Neural crest cell (in vitro differentiated cells): ENCODE data around the gene CNPPD1. TPM values are rescaled to one million over a fixed set of nuclear protein-coding genes. Genes with fewer than 3 reads are reported as not detected.

Experiments used
- DNase-seq: peaks from one replicate; pipeline ENCODE4 v3.0.0; 2021; ENCODE audit warnings: low read depth, mixed read lengths, low spot score
- H3K27ac Mint-ChIP-seq: one replicate; pipeline ENCODE4 v1.8.0; 2021; ENCODE audit warnings: mild to moderate bottlenecking, mixed read lengths; ENCODE audit not compliant: unreplicated experiment
- H3K27me3 Mint-ChIP-seq: 2 replicates; pipeline ENCODE4 v1.8.0; 2021; ENCODE audit warnings: low read depth, mild to moderate bottlenecking, mixed read lengths
- H3K36me3 Mint-ChIP-seq: 2 replicates; pipeline ENCODE4 v1.8.0; 2021; ENCODE audit warnings: low read depth, mild to moderate bottlenecking, mixed read lengths
- H3K4me1 Mint-ChIP-seq: 2 replicates; pipeline ENCODE4 v1.8.0; 2021; ENCODE audit warnings: mixed read lengths
- H3K4me3 Mint-ChIP-seq: one replicate; pipeline ENCODE4 v1.8.0; 2021; ENCODE audit warnings: mild to moderate bottlenecking, mixed read lengths
- H3K9me3 Mint-ChIP-seq: 2 replicates; pipeline ENCODE4 v1.8.0; 2021; ENCODE audit warnings: mixed read lengths
- total RNA-seq: library from RNA; stranded (reverse); gene quantifications from 2 replicates; pipeline ENCODE4 v1.2.1, GENCODE V29; 2021
- TF ChIP-seq, protein P1 (sequence below): fragments of 200-600 bp; sonication (generic); conservative IDR thresholded peaks from 2 replicates; pipeline ENCODE4 v1.5.0; 2021; ENCODE audit warnings: antibody characterized with exemption, mild to moderate bottlenecking

Gene CNPPD1
- total RNA-seq, 1 donor from 2014 or later, result 42.1 TPM

DNA sequence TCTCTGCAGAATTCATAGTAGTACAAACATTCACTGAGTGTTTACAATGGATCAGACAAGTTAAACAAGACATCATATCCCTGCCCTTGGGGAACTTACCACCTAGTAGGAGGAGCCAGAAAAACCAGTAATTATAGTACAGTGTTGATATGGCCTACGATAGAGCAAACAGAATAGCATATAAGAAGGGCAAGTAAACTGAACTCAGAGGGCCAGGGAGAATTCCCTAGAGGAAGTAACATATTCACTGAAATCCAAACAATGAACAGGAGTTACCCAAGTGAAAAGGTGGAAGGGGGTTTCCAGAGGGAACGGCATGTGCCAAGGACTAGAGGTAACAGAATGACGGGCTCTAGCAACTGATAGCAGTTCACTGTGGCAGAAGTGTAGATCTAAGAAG is 50.2 kb downstream of the CNPPD1 start:
- Mint-ChIP-seq H3K27ac (no peak overlapping the region), H3K9me3 (no peaks in the 10 kb centered on the region), H3K4me3 (no peak overlapping the region), H3K36me3 (no peaks in the 10 kb centered on the region), H3K27me3 (no peaks in the 10 kb centered on the region), H3K4me1 (peaks cover 9% of the 10 kb centered on the region)
- DNase-seq, result no peak
- TF ChIP-seq, protein P1, sequence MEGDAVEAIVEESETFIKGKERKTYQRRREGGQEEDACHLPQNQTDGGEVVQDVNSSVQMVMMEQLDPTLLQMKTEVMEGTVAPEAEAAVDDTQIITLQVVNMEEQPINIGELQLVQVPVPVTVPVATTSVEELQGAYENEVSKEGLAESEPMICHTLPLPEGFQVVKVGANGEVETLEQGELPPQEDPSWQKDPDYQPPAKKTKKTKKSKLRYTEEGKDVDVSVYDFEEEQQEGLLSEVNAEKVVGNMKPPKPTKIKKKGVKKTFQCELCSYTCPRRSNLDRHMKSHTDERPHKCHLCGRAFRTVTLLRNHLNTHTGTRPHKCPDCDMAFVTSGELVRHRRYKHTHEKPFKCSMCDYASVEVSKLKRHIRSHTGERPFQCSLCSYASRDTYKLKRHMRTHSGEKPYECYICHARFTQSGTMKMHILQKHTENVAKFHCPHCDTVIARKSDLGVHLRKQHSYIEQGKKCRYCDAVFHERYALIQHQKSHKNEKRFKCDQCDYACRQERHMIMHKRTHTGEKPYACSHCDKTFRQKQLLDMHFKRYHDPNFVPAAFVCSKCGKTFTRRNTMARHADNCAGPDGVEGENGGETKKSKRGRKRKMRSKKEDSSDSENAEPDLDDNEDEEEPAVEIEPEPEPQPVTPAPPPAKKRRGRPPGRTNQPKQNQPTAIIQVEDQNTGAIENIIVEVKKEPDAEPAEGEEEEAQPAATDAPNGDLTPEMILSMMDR, result no peak

DNA sequence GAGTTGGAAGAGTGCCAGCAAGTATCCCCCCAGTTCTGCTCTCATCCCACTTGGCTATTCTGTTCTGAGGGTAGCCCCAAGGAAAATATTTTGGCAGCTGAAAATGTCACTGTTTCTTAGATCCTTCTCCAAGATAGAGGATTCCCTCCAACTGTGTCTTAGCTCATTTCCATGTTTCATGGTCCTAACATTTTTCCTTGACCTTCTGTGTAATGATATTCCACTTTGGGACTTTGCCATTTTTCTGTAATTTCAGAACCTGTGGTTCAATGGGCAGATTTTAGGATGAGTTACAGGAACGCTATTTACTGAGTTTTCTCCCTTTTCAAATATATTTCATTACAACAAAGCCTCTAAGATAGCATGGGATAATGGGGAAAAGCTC is 50.8 kb downstream of the CNPPD1 start:
- H3K9me3 Mint-ChIP-seq, result no peaks in the 10 kb centered on the region
- no peaks in the 10 kb centered on the region for H3K27me3 Mint-ChIP-seq
- TF ChIP-seq, protein P1, result no peak
- H3K4me3 Mint-ChIP-seq, result no peak overlapping the region
- H3K36me3 Mint-ChIP-seq, result no peaks in the 10 kb centered on the region
- no peak for DNase-seq
- peaks cover 9% of the 10 kb centered on the region for H3K4me1 Mint-ChIP-seq
- H3K27ac Mint-ChIP-seq, result no peak overlapping the region

DNA sequence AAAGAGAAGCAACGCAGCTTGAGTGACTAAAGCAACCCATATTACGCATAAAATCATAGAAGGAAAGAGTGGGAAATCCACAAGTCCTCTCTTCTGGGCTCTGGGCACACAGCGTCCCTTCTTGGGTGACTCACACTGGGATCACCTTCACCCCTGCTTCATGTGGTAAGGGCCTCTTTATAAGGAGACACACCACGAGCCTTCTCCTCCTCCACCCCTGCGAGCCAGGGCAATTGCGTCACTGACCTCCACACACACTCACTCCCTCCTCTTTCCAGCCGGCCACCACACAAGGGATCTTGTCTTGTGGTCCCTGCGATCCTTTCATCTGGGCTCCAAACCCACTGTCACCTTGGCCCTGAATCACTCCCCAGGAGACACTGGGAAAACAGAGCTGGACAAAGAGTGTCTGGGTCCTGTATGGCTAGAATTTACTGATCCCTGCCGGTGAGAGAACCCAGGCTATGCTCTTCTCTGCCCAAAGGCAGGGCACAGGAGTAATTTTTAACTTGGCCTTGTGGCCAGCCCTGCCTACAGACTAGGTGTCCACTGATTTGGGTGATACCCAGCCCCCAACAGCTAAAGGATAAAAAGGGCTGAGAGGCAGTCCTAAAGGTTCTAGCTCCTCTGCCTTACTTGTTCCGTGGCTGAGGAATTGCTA is 51.4 kb downstream of the CNPPD1 start:
- no peak for DNase-seq
- H3K36me3 Mint-ChIP-seq, result no peaks in the 10 kb centered on the region
- H3K4me1 Mint-ChIP-seq, result peaks cover 9% of the 10 kb centered on the region
- H3K27ac Mint-ChIP-seq, result peak overlapping the region; percentile 3
- TF ChIP-seq, protein P1, result no peak
- H3K9me3 Mint-ChIP-seq, result no peaks in the 10 kb centered on the region
- H3K27me3 Mint-ChIP-seq, result no peaks in the 10 kb centered on the region
- H3K4me3 Mint-ChIP-seq, result no peak overlapping the region

DNA sequence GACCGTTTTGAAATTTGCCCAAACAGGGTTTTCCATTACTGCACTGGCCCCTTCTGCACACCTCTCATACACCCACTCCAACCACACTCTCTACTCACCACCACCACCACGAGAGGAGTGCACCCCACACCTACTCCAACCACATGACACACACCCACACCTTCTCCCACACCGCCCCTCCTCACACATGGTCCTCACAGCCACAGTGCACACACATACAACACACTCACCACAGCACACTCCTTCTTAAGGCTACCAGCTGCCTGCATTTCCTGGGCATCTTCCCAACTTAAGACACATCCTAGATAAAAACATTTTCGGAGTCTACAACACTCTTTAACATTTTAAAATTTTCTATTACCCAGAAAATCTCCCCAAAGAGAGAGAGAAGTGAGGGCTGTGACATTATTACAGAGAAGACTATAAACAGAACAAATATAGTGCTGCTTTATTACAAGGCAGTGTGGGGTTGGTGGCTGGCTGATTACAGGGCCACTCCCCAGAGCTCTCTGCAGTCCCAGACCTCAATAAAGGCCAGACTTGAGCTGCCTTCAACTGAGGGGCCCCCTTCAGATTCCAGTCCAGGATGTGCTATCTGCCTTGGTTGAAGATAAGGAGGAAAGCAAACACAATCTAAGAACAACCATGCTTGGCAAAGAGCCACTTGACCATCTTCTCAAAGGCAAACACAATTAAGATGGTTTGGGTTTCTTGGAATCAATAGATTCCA is 52.2 kb downstream of the CNPPD1 start:
- H3K27ac Mint-ChIP-seq, result no peak overlapping the region
- H3K4me1 Mint-ChIP-seq, result peaks cover 9% of the 10 kb centered on the region
- DNase-seq, result no peak
- no peak overlapping the region for H3K4me3 Mint-ChIP-seq
- TF ChIP-seq, protein P1, result no peak
- H3K36me3 Mint-ChIP-seq, result no peaks in the 10 kb centered on the region
- no peaks in the 10 kb centered on the region for H3K9me3 Mint-ChIP-seq
- no peaks in the 10 kb centered on the region for H3K27me3 Mint-ChIP-seq

DNA sequence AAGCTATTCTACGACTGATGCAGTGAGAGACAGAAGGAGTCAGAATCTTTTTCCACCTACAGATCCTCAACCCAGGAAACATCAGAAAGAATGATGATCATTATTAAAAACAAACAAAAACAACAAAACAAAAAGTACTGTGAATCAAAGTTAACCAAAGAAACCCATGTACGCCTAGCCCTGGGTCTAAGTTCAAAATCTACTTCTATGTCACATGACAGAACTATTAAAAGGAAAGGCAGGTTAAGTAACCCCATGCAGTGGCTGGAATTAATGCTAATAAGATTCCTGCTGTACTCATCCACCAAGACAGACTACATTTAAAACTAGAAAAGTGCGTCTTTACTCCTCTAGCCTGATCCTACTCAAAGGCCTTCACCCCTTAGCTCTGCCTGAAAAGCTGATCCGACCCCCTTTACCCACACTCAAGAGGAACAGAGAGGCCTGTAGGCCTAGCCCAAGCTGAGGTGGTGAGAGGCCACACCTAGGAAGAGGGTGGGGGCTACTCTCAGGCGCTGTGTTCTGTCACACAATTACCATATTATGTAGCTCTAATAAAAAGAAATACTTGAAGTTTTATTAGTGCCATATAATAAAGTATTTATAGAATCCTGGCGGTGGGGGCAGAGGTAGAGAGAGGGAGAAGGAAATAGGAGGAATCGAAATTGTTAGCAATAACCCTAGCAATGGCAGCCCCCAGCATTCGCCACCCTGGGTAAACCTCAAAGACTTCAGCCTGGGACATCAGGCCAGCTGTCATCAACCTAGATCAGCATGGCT is 53.2 kb downstream of the CNPPD1 start:
- no peak for DNase-seq
- Mint-ChIP-seq H3K27me3 (no peaks in the 10 kb centered on the region), H3K4me3 (no peak overlapping the region), H3K27ac (no peak overlapping the region), H3K4me1 (peaks cover 9% of the 10 kb centered on the region), H3K9me3 (no peaks in the 10 kb centered on the region), H3K36me3 (no peaks in the 10 kb centered on the region)
- TF ChIP-seq, protein P1, result no peak
